Measurements from ENCODE around the gene GNAL.
"Not testable (repeated sequence)": the region's sequence is repeated elsewhere in the genome, so short reads cannot be mapped to it uniquely, and the experiment has no call there.

Gene GNAL

DNA sequence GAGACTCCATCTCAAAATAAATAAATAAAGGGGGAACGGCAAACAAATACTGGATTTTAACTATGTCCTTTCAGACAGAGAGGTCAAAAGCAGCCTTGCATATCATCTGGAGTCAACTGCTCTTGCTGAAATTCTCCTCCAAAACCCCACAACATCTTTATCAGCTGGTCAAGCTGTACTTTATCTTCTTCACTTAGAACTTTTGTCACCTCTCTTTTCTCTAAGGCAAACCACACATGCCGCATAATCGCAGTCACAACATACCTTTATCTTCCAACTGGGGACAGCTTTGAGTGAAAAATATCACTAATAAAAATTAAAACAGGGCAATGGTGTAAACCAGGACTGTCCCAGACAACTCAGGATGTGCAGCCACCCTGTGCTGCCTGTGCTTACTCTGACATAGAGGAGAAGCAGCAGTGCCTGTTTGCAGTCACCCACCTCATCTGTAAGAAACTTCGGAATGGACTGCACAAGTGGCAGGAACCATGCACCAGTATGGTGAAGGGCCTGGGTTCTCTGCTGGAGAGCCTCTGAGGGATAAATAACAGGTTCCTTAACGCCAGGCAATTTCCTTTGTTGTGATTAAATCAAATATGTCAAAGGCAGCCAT lies 212.9 kb downstream of the GNAL start:
- DNase-seq (ENCODE audit: low read depth in 2 of 2, low spot score in 1 of 2) = no peak

DNA sequence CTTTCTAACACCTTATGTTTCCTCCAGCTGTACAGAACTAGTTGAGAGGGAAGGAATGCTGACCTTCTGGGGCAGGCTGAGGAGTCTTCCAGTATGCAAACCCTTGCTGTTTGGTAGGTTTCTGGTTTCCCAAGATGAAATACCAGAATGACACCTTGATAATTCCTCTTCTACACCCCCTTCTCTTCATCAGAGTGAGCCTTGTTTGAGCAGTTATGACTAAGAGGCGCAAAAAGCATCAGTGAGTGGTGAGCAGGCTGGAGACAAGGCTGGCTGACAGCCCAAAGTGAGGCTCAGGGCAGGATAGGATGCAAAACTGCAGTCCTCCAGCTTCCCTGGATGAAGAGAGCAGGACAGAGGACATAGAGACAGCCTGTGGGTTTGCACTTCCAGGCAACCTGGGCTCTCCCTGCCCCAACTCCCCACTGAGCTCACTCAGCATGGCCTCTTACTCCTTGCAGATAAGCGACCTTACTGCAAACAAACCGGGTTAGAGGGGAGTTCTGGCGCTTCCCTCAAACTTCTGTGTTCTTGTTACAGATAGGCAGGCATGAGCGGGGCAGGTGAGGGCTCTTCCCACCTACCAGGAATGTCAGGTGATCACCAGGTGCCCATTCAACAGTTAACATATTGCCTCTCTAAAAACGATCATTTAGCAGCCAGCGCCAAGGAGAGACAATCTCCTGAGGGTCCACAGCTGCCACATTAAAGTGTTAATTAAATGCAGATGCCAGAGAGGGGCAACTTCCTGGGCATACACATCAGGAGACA lies 213.6 kb downstream of the GNAL start:
- no peak for DNase-seq (ENCODE audit: low read depth in 2 of 2, low spot score in 1 of 2)

DNA sequence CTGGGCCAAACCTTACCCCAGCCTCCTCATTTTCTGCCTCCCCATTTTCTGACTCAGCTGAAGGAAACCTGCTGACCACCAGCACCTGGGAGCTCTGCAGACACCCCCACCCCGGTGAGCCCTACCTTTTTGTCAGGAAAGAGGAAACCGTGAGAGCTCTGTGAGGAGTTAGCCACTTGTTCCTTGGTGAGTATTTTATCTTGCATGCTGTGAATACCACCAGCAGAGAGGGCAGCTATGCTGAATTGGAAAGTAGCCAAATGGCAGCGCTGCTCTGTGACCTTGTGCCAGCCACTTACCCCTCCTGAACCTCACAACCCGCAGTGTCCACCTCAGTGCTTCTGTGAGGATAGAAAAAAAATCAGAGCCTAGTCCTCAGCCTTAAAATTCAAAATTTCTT lies 216.5 kb downstream of the GNAL start:
- DNase-seq (ENCODE audit: low read depth in 2 of 2, low spot score in 1 of 2) = no peak

DNA sequence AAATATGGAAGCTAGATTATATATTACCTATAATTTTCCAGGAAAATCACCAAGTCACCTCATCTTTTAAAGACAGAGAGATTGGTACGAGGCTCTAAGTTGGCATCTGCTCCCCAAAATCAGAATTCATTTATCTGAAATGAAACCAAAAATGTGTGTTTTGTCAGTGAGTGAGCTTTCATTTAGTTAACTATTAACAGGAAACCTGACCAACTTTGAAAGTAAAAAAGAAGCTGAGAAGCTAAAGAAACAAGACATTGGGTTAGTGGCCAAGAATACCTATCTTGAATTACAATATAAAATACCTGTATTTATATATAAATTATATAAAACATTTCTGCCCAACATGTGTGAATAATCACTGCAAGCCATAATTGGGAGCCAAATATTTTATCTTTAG lies 217.1 kb downstream of the GNAL start:
- no peak for DNase-seq (ENCODE audit: low read depth in 2 of 2, low spot score in 1 of 2)

GRCh38 chr18:11906926-11907874 lies 218.1 kb downstream of the GNAL start:
- DNase-seq (ENCODE audit: low read depth in 2 of 2, low spot score in 1 of 2) = no peak

GRCh38 chr18:11908182-11909060 lies 219.4 kb downstream of the GNAL start, which contains the start of gene MPPE1:
Gene MPPE1, minus strand, starts transcription at chr18:11908317. Its CDS starts 11,053 bp downstream, at chr18:11897264.
- DNase-seq (ENCODE audit: low read depth in 2 of 2, low spot score in 1 of 2) = peak; percentile 70 to 71

GRCh38 chr18:11909061-11909455 lies 220.0 kb downstream of the GNAL start:
- no peak for DNase-seq (ENCODE audit: low read depth in 2 of 2, low spot score in 1 of 2)

DNA sequence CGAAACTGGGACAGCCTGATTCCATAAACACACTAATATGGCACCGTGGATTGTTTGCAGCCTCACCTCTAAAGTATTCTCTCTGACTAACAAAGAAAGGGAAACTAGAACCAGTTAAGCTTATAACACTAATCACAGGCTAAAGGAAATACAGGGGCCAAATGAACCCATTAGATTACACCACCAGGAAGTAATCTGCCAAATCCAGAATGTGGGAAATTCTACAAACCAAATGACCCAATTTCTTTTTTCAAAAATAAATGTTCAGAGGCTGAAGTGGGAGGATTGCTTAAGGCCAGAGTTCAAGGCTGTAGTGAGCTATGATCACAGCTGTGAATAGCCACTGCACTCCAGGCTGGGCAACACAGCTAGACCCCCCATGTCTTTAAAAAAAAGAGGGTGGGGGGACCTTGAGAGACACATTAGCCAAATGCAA lies 220.5 kb downstream of the GNAL start:
- no peak for DNase-seq (ENCODE audit: low read depth in 2 of 2, low spot score in 1 of 2)

DNA sequence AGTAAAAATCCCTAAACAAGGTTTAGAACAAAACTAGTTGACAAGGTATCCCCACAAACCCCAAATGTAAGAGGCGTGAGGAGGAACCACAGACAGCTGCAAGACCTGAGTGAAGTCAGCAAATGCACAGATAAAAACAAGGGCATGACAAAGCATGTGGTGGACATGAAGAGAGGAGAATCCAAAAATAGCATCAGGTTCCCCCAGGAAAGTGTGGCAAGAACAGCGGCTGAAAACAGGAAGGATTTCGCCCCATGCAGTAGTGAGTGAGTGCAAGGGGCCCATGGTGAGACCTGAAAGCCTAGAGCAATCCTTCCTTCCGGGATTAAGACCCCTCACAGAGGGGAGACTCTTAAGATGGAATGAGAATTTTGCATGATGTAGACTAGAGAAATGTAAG lies 227.8 kb downstream of the GNAL start:
- not testable (repeated sequence) for DNase-seq (ENCODE audit: low read depth in 2 of 2, low spot score in 1 of 2)

DNA sequence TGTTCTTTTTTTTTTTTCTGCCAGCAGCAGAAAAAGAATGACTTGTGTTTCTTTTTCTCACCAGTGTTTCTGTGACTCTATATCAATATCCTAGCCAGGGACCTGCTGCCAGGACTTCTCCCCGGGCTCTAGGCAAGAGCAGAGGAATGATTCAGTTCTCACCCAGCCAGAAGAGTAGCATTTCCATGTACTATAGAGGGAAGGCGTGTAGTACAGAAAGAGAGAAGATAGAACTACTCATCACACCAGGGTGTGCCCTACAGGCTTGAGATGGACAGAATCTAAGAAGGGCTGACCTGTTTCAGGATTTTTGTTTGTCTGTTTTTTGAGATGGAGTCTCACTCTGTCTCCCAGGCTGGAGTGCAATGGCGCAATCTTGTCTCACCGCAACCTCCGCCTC lies 230.5 kb downstream of the GNAL start:
- DNase-seq (ENCODE audit: low read depth in 2 of 2, low spot score in 1 of 2) = not testable (repeated sequence)

GRCh38 chr18:11923450-11923849 lies 234.4 kb downstream of the GNAL start:
- no peak for DNase-seq (ENCODE audit: low read depth in 2 of 2, low spot score in 1 of 2)

GRCh38 chr18:11925800-11926481 lies 236.9 kb downstream of the GNAL start:
- no peak for DNase-seq (ENCODE audit: low read depth in 2 of 2, low spot score in 1 of 2)

DNA sequence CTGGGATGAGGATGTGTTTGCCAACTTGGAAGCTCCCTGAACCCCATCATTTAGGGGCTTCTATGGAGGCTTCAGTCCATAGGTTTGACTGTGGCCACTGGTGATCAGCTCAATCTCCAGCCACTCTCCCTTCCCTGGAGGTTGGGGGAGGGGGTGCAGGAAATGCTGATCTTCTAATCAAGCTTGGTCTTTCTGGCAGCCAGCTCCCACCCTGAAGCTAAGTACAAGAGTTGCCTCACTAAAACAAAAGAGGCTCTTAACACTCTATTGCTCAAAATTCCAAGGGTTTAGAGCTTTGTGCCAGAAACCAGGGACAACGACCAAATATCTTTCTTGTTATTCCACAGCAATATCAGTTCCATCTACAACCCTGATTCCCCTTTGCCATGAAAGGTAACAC lies 238.4 kb downstream of the GNAL start:
- DNase-seq (ENCODE audit: low read depth in 2 of 2, low spot score in 1 of 2) = no peak

DNA sequence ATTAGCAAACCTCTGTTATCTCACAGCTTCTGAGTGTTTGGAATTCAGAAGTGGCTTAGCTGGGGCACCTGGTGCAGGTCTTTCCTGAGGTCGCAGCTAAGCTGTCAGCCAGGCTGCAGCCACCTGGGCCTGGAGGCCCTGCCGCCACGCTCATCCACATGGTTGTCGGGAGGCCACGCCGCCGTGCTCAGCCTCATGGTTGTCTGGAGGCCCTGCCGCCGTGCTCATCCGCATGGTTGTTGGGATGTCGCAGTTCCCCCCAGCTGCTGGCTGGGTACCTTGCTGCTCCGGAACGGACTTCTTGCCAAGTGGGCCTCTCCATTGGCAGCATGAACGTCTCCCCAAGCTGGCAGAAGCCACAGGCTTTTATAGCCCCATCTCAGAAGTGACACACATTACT lies 243.3 kb downstream of the GNAL start:
- no peak for DNase-seq (ENCODE audit: low read depth in 2 of 2, low spot score in 1 of 2)

Data from stimulated activated CD8-positive, alpha-beta memory T cell treated with anti-CD3 and anti-CD28 coated beads, Interleukin-4, amount 100 ng/mL, for 1 hour (primary cell).